ENCODE measurements around the gene CRX.
"Not testable (repeated sequence)": the region's sequence is repeated elsewhere in the genome, so short reads cannot be mapped to it uniquely, and the experiment has no call there.

The CRX gene

DNA sequence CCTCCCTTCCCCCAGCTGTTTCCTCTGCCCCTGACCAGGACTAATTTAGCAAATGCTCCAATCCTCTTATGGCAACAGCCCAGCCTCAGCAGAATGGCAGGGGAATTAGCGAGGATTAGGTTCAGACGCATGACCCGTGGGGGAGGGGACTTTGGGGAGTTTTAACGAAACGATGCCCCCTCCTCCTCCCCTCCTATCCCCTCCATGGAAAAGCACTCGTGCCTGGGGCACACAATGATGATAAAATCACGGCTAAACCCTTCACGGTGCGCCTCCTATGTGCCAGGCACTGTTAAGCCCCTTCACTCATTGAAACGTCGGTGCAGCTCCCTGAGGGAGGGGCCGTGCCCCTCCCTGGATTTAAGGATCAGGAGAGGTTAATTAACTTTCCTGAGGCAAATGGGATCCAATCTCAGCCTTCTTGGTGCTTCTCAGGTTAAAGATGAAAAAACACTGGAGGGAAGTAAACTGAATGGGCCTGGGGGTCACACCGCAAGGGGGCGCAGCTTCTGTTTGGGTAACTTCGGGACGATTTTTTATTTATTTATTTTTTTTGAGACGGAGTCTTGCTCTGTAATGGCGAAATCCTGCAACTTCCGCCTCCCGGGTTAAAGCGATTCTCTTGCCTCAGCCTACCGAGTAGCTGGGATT is 27.2 kb downstream of the CRX start:
- peak; percentile 4 for DNase-seq (ENCODE audit: low read depth)
- TF ChIP-seq, protein P1, sequence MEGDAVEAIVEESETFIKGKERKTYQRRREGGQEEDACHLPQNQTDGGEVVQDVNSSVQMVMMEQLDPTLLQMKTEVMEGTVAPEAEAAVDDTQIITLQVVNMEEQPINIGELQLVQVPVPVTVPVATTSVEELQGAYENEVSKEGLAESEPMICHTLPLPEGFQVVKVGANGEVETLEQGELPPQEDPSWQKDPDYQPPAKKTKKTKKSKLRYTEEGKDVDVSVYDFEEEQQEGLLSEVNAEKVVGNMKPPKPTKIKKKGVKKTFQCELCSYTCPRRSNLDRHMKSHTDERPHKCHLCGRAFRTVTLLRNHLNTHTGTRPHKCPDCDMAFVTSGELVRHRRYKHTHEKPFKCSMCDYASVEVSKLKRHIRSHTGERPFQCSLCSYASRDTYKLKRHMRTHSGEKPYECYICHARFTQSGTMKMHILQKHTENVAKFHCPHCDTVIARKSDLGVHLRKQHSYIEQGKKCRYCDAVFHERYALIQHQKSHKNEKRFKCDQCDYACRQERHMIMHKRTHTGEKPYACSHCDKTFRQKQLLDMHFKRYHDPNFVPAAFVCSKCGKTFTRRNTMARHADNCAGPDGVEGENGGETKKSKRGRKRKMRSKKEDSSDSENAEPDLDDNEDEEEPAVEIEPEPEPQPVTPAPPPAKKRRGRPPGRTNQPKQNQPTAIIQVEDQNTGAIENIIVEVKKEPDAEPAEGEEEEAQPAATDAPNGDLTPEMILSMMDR (conservative IDR thresholded peaks at IDR 0.05; ENCODE audit: low read length) = peak; percentile 37
- H3K4me3 ChIP-seq (ENCODE audit: low read length) = no peak overlapping the region

DNA sequence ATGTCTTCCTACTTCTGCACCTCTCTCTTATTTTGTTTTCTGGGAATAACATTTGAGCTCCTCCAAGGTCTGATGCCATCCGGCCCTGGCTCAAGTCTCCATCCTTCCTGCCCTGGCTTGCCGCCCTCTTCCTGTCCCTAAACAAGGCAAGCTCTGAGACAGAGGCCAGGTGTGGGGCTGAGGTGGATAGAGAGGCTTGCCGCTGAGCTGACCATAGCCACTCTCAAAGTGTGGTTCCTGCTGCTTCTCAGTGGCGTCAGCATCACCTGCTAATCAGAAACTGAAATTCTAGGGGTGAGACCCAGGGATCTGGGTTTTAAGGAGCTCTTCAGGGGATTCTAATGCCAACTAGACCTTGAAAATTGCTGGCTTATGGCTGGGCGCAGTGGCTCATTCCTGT is 31.3 kb downstream of the CRX start:
- TF ChIP-seq, protein P1 (conservative IDR thresholded peaks at IDR 0.05; ENCODE audit: low read length) = no peak
- H3K4me3 ChIP-seq (ENCODE audit: low read length) = no peak overlapping the region
- DNase-seq (ENCODE audit: low read depth) = no peak

DNA sequence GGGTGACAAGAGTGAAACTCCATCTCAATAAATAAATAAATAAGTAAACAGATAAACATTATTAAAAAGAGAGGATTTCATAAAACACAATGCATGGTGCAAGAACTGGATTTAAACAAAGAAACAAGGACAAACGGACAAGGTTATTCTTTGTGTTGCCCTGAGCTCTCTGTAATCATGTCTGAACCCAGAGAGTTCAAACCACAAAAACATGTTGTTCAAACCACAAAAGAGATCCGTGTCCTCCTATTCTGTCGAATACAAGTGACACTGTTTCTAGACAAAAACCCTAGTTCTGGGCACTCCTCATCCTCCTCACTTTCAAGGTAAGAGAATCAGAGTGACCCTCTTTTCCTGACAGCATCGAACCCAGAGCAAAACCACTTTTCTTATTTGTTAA is 32.7 kb downstream of the CRX start:
- DNase-seq (ENCODE audit: low read depth) = no peak
- TF ChIP-seq, protein P1 (conservative IDR thresholded peaks at IDR 0.05; ENCODE audit: low read length) = no peak
- H3K4me3 ChIP-seq (ENCODE audit: low read length) = no peak overlapping the region

DNA sequence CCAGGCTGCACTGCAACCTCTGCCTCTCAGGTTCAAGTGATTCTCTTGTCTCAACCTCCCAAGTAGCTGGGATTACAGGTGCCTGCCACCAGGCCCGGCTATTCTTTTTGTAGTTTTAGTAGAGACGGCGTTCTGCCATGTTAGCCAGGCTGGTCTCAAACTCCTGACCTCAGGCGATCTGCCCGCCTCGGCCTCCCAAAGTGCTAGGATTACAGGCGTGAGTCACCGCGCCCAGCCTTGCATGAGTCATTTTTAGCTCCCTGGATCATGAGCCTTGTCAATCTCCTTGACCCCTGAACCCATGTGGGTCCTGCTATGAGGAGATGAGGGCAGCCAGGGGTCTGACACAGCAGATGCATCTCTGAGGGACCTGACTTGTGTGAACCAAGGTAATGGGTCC is 36.5 kb downstream of the CRX start:
- not testable (repeated sequence) for H3K4me3 ChIP-seq (ENCODE audit: low read length); DNase-seq (ENCODE audit: low read depth)

DNA sequence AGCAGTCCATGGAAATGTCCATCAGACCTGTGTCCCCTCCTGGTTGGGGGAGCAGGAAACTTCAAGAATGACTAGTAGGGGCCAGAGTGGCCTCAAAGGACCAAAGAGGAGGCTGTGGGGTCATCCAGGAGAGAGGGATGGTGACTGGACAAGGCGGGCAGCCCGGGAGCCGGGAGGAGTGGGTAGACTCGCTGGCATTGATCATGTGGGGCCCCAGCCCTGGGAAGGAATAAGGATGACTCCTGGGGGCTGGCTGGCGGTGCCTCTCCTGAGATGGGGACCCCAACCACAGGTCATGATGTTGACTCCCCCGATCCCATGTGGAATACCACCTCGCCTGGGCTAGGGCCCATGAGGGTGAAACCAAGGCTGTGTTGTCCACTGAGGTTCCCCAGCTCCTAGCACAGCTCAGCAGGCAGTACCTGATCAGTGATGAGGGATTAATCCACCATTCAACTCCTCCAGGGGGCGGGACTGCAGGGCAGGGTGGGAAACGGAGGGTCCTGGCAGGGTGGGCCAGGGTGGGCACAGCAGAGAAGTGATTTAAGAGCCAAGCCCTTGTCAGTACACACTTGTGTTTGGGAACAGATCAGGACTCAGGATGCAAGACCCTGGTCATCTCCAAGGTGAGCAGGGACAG is 37.0 kb downstream of the CRX start, which contains the start of gene TPRX2:
TSS of gene TPRX2 (plus strand) at position 590 of the 640 bp plus-strand sequence. CDS start at position 602, 12 bp downstream.
- H3K4me3 ChIP-seq (ENCODE audit: low read length); DNase-seq (ENCODE audit: low read depth): not testable (repeated sequence)

DNA sequence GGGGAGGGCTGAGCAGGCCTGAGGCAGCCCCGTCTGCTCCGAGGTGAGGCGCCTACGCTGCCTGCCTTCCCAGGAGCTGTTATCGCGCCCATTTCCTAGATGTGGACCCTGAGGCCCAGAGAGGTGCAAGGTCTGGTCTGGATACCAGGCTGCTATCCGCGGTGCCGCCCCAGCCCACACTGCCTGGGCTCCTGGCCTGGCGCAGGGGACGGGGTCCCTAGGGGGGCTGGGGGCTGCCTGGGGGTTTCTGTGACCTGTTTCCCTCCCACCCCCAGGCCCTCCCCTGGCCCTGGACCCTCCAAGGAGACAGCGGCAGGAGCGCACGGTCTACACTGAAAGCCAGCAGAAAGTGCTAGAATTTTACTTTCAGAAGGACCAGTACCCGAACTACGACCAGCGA is 38.1 kb downstream of the CRX start:
- not testable (repeated sequence) for H3K4me3 ChIP-seq (ENCODE audit: low read length); DNase-seq (ENCODE audit: low read depth)

DNA sequence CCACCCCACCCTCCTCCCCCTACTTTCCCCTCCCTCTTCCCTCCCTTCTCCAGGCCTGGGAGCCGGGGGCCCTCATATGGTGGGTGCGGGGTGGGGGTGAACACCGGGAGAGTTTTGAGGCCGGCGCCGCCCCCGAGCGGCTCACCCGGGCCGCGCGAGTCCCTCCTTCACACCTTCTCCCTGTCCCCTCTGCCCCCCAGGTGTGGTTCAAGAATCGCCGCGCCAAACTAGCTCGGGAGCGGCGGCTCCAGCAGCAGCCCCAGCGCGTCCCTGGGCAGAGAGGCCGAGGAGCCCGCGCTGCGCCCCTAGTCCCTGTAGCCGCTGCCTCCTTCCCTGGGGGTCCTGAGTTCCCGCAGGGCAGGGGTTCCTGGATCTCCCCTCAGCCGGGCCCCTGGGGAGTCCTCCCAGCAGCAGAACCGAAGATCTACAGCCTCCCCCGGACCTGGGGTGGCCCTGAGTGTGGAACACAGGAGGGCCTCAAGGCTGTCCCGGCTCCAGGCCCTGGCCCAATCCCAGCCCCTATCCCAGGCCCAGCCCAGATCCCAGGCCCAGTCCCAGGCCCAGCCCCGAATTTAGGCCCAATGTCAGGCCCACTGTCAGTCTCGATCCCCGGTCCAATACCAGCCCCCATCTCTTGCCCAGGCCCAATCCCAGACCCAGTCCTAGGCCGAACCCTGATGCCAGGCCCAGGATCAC is 39.0 kb downstream of the CRX start:
- H3K4me3 ChIP-seq (ENCODE audit: low read length) = no peak overlapping the region
- TF ChIP-seq, protein P1 (conservative IDR thresholded peaks at IDR 0.05; ENCODE audit: low read length) = no peak
- no peak for DNase-seq (ENCODE audit: low read depth)

DNA sequence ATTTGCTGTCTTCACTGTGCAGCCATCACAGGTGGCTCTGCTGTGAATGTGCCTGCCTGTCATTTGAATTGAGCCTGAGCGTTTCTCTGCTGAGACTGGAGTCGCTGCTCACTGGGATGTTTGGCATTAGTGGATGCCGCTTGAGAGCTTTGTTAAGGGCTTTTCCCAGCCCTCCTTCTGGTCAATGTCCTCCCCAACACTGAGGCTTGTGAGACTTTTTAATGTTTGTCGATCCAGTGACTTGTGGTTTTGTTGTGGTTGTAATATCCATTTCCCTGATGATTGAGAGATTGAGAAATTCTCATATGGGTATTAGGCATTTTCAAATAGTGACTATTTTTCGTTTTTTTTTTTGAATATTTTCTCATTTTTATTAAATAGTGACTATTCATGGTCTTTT is 39.9 kb downstream of the CRX start:
- H3K4me3 ChIP-seq (ENCODE audit: low read length) = no peak overlapping the region
- TF ChIP-seq, protein P1 (conservative IDR thresholded peaks at IDR 0.05; ENCODE audit: low read length) = no peak
- no peak for DNase-seq (ENCODE audit: low read depth)

Measured in AG10803 (cell line).